Neural progenitor cell (in vitro differentiated cells): ENCODE data around the gene SAP30L.

Source experiments
- EZH2 ChIP-seq: fragments of 200-600 bp; sonication (generic); IDR thresholded peaks from 2 replicates; pipeline ENCODE4 v1.6.1; 2017; ENCODE audit warnings: antibody characterized with exemption, mild to moderate bottlenecking, moderate library complexity
- EZH2phosphoT487 ChIP-seq: fragments of 200-600 bp; sonication (generic); IDR thresholded peaks from 2 replicates; pipeline ENCODE4 v1.6.1; 2017; ENCODE audit warnings: antibody characterized with exemption
- TF ChIP-seq, protein P1 (sequence below): fragments of 200-600 bp; sonication (generic); IDR thresholded peaks from 2 replicates; pipeline ENCODE4 v1.5.1; 2017; ENCODE audit warnings: antibody characterized with exemption, mild to moderate bottlenecking

DNA sequence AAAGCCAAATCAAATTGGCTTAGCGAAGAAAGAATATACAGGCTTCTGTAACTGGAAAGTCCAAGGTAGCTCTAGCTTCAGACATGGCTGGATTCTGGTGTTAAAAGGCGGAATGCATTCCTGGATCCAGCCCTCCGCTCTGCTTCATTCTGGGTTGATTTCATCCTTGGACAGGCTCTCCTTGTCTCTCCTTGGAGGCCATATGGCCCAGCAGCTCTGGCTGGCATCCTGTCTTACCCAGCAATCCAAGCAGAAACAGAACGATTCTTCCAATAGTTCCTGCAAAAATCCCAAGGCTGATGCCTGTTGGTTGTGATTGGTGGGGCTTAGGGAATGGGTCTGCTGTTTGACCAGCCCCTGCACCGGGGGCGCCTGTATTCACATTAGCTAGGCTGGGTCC lies 37.0 kb upstream of the SAP30L start:
- TF ChIP-seq, protein P1, sequence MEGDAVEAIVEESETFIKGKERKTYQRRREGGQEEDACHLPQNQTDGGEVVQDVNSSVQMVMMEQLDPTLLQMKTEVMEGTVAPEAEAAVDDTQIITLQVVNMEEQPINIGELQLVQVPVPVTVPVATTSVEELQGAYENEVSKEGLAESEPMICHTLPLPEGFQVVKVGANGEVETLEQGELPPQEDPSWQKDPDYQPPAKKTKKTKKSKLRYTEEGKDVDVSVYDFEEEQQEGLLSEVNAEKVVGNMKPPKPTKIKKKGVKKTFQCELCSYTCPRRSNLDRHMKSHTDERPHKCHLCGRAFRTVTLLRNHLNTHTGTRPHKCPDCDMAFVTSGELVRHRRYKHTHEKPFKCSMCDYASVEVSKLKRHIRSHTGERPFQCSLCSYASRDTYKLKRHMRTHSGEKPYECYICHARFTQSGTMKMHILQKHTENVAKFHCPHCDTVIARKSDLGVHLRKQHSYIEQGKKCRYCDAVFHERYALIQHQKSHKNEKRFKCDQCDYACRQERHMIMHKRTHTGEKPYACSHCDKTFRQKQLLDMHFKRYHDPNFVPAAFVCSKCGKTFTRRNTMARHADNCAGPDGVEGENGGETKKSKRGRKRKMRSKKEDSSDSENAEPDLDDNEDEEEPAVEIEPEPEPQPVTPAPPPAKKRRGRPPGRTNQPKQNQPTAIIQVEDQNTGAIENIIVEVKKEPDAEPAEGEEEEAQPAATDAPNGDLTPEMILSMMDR: no peak
- TF ChIP-seq EZH2 (no peak), EZH2phosphoT487 (no peak)
